ENCODE results near the gene ITGB8. TPM values are rescaled to one million over a fixed set of nuclear protein-coding genes. Genes with fewer than 3 reads are reported as not detected.

The ITGB8 gene
- total RNA-seq, 1 donor from 2014 or later: 0.69 TPM

- Mint-ChIP-seq H3K27me3 (ENCODE audit: unreplicated experiment) (no peaks in the 10 kb centered on the region), H3K4me3 (ENCODE audit: unreplicated experiment) (peak overlapping the region; percentile 29), H3K9me3 (ENCODE audit: unreplicated experiment) (no peaks in the 10 kb centered on the region), H3K27ac (ENCODE audit: unreplicated experiment) (peak overlapping the region; percentile 82), H3K4me1 (ENCODE audit: unreplicated experiment) (peaks cover 16% of the 10 kb centered on the region), H3K36me3 (ENCODE audit: low read depth, unreplicated experiment) (no peaks in the 10 kb centered on the region)
- DNase-seq (ENCODE audit: low spot score): no peak
- TF ChIP-seq CTCF (IDR thresholded peaks at IDR 0.05; ENCODE audit: unreplicated experiment): no peak
Measured at GRCh38 chr7:20307901-20308300, 22.8 kb upstream of the ITGB8 start.

GRCh38 chr7:20310301-20310700, 20.4 kb upstream of the ITGB8 start:
- Mint-ChIP-seq H3K4me3 (ENCODE audit: unreplicated experiment) (no peak overlapping the region), H3K9me3 (ENCODE audit: unreplicated experiment) (no peaks in the 10 kb centered on the region), H3K27ac (ENCODE audit: unreplicated experiment) (no peak overlapping the region), H3K36me3 (ENCODE audit: low read depth, unreplicated experiment) (no peaks in the 10 kb centered on the region), H3K4me1 (ENCODE audit: unreplicated experiment) (peaks cover 9% of the 10 kb centered on the region), H3K27me3 (ENCODE audit: unreplicated experiment) (no peaks in the 10 kb centered on the region)
- no peak for DNase-seq (ENCODE audit: low spot score)
- no peak for TF ChIP-seq CTCF (IDR thresholded peaks at IDR 0.05; ENCODE audit: unreplicated experiment)

DNA sequence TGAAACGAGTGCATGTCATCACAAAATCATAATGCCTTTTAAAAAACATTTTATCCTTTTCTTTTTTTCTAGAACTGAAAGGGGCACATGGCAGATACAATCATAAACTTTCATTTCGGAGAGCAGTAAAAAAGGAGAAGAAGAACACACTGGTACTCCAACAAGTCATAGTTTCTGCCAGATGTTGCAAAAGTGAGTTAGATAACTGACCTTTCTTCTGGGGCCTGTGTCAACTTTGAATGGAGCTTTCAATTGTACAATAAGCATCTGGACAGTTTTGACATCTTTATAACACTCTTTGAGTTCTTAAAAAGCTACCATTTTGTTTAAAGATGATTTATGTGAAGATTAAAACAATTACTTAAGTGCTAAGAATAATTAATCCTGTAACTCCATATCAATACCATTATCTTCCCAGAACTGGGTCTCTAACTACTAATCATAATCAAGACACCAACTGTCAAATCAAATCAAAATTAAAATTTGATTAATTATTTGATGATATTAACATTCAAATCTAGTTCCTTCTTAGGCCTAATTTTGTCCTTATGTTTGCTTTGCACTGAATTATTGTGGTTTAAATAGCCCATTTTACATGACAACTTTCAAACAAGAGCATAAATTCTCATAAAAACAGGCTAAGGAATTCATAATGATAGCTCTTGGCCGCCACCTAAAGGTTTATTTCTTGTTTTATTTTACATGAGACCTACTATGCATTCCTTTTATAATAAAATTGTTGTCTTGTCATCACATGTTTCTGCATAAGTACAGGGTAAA, 19.5 kb upstream of the ITGB8 start:
- no peak for DNase-seq (ENCODE audit: low spot score)
- peaks cover 9% of the 10 kb centered on the region for H3K4me1 Mint-ChIP-seq (ENCODE audit: unreplicated experiment)
- no peaks in the 10 kb centered on the region for H3K9me3 Mint-ChIP-seq (ENCODE audit: unreplicated experiment)
- H3K27me3 Mint-ChIP-seq (ENCODE audit: unreplicated experiment): no peaks in the 10 kb centered on the region
- no peak overlapping the region for H3K4me3 Mint-ChIP-seq (ENCODE audit: unreplicated experiment)
- H3K36me3 Mint-ChIP-seq (ENCODE audit: low read depth, unreplicated experiment): no peaks in the 10 kb centered on the region
- peak; percentile 50 for TF ChIP-seq CTCF (IDR thresholded peaks at IDR 0.05; ENCODE audit: unreplicated experiment)
- no peak overlapping the region for H3K27ac Mint-ChIP-seq (ENCODE audit: unreplicated experiment)

DNA sequence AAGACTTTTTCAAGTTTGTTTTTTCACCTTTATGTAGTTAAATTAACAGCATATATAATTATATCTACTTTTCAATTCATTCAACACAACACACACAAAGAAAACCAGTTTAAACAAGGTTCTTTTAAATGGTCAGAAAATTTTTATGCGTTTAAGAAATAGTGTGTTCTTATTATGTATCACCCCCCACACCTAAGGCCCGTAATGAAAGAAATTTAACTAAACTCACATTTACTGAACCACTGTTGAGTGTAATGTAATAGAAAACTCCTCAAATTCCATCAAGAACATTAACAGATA, 19.0 kb upstream of the ITGB8 start:
- Mint-ChIP-seq H3K9me3 (ENCODE audit: unreplicated experiment) (no peaks in the 10 kb centered on the region), H3K27me3 (ENCODE audit: unreplicated experiment) (no peaks in the 10 kb centered on the region), H3K4me1 (ENCODE audit: unreplicated experiment) (peaks cover 9% of the 10 kb centered on the region), H3K36me3 (ENCODE audit: low read depth, unreplicated experiment) (no peaks in the 10 kb centered on the region), H3K27ac (ENCODE audit: unreplicated experiment) (no peak overlapping the region), H3K4me3 (ENCODE audit: unreplicated experiment) (no peak overlapping the region)
- no peak for DNase-seq (ENCODE audit: low spot score)
- TF ChIP-seq CTCF (IDR thresholded peaks at IDR 0.05; ENCODE audit: unreplicated experiment): peak; percentile 1

GRCh38 chr7:20312562-20312961, 18.1 kb upstream of the ITGB8 start:
- Mint-ChIP-seq H3K4me3 (ENCODE audit: unreplicated experiment) (no peak overlapping the region), H3K4me1 (ENCODE audit: unreplicated experiment) (peaks cover 9% of the 10 kb centered on the region), H3K27me3 (ENCODE audit: unreplicated experiment) (no peaks in the 10 kb centered on the region), H3K9me3 (ENCODE audit: unreplicated experiment) (no peaks in the 10 kb centered on the region), H3K36me3 (ENCODE audit: low read depth, unreplicated experiment) (no peaks in the 10 kb centered on the region), H3K27ac (ENCODE audit: unreplicated experiment) (no peak overlapping the region)
- no peak for TF ChIP-seq CTCF (IDR thresholded peaks at IDR 0.05; ENCODE audit: unreplicated experiment)
- no peak for DNase-seq (ENCODE audit: low spot score)
